Gastroesophageal sphincter (tissue), 4 donors: ENCODE results near the gene KRT35. TPM values are rescaled to one million over a fixed set of nuclear protein-coding genes. Genes with fewer than 3 reads are reported as not detected.

Source experiments
- ATAC-seq: fragments of 150-250 bp; one replicate; pipeline ENCODE4 v1.9.1; 2016; ENCODE audit warnings: mild to moderate bottlenecking, moderate library complexity
- H3K27ac ChIP-seq, 4 donors: fragments of 200-600 bp; sonication (generic) in 3 of 4; 1 replicate in 3 of 4; 2 replicates in 1 of 4; pipeline ENCODE4 v1.5.1; 2016 to 2019
- H3K27me3 ChIP-seq: fragments of 200-600 bp; sonication (generic); one replicate; pipeline ENCODE4 v1.5.1; 2019
- H3K36me3 ChIP-seq, 2 donors: fragments of 200-600 bp; sonication (generic); one replicate each; pipeline ENCODE4 v1.5.1; 2019; ENCODE audit warnings: control low read depth in 1 of 2
- H3K4me1 ChIP-seq, 3 donors: fragments of 200-600 bp; sonication (generic); 1 replicate in 2 of 3; 2 replicates in 1 of 3; pipeline ENCODE4 v1.5.1; 2016 to 2019; ENCODE audit warnings: control low read depth in 2 of 3
- H3K4me3 ChIP-seq, 2 donors: fragments of 200-600 bp; sonication (generic); one replicate each; pipeline ENCODE4 v1.5.1; 2019; ENCODE audit warnings: mild to moderate bottlenecking in 1 of 2, moderate library complexity in 1 of 2
- H3K9me3 ChIP-seq, 3 donors: fragments of 200-600 bp; sonication (generic); one replicate each; pipeline ENCODE4 v1.5.1; 2017 to 2019; ENCODE audit warnings: control low read depth in 2 of 3
- EP300 ChIP-seq: sonication (generic); formaldehyde crosslinking; IDR thresholded peaks from one replicate; pipeline ENCODE4 v1.6.1; 2017; ENCODE audit warnings: antibody characterized with exemption, mild to moderate bottlenecking
- POLR2A ChIP-seq, 2 donors: fragments of 450-650 bp; IDR thresholded peaks; one replicate each; pipeline ENCODE4 v1.6.1; 2017; ENCODE audit warnings: antibody characterized with exemption in 2 of 2, mild to moderate bottlenecking in 2 of 2, moderate library complexity in 1 of 2
- POLR2AphosphoS5 ChIP-seq: sonication (generic); formaldehyde crosslinking; IDR thresholded peaks from one replicate; pipeline ENCODE4 v1.6.1; 2017; ENCODE audit warnings: antibody characterized with exemption
- WGBS, 2 donors: methylation state at CpG; one replicate each; pipeline ENCODE4 v1.1.5; 2018; ENCODE audit warnings: low coverage in 1 of 2; 5-methylcytosine and 5-hydroxymethylcytosine counted together
- total RNA-seq, 4 donors: library from RNA; depleted of rRNA; stranded (reverse); fragments of >200 nt; gene quantifications; one replicate each; pipeline ENCODE4 v1.1.0, GENCODE V29; 2016
- TF ChIP-seq, protein P1 (sequence below), 4 experiments: fragments of 200-600 bp in 2 of 4; fragments of 450-650 bp in 2 of 4; sonication (generic) in 1 of 4; IDR thresholded peaks; one replicate each; pipeline ENCODE4 v1.5.1; 2017 to 2019; ENCODE audit warnings: antibody characterized with exemption in 4 of 4, mild to moderate bottlenecking in 2 of 4, moderate library complexity in 2 of 4

The KRT35 gene
- total RNA-seq, 4 donors from 2014 or later, result not detected

DNA sequence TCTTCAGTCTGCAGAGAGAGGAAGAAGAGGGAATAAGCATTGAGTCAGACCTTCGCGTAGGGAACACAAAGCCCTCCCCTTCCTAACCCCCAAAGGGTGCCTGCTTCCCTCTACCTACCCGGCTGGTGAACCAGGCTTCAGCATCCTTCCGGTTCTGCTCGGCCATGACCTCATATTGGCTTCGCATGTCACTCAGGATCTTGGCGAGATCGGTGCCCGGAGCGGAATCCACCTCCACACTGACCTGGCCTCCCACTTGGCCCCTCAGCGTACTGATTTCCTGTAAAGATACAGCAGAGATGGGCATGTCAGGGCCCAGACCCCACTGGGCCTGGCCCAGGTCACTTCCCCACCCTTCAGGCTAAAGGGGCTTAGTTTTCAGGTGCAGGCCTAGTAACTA lies 43.3 kb upstream of the KRT35 start:
- ATAC-seq, result no peak
- no peak overlapping the region for H3K4me3 ChIP-seq

DNA sequence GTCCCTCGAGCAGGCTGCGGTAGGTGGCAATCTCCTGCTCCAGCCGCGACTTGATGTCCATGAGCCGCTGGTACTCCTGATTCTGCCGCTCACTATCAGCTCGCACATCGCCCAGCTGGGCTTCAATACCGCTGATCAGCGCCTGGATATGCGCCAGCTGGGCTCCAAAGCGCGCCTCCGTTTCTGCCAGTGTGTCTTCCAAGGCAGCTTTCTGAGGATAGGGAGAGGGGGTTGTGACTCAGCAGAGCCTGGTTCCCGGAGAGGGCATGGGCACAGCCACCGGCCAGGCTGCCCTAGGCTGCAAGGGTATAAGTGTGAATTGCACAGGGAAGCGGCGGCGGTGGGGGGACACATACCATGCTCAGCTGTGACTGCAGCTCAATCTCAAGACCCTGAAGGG lies 42.8 kb upstream of the KRT35 start:
- H3K36me3 ChIP-seq, result no peaks in the 10 kb centered on the region
- TF ChIP-seq EP300 (no peak), POLR2AphosphoS5 (no peak)
- TF ChIP-seq, protein P1, sequence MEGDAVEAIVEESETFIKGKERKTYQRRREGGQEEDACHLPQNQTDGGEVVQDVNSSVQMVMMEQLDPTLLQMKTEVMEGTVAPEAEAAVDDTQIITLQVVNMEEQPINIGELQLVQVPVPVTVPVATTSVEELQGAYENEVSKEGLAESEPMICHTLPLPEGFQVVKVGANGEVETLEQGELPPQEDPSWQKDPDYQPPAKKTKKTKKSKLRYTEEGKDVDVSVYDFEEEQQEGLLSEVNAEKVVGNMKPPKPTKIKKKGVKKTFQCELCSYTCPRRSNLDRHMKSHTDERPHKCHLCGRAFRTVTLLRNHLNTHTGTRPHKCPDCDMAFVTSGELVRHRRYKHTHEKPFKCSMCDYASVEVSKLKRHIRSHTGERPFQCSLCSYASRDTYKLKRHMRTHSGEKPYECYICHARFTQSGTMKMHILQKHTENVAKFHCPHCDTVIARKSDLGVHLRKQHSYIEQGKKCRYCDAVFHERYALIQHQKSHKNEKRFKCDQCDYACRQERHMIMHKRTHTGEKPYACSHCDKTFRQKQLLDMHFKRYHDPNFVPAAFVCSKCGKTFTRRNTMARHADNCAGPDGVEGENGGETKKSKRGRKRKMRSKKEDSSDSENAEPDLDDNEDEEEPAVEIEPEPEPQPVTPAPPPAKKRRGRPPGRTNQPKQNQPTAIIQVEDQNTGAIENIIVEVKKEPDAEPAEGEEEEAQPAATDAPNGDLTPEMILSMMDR (IDR thresholded peaks at IDR 0.05), result no peak
- ATAC-seq, result no peak
- H3K4me1 ChIP-seq, result peaks cover 0 to 13% (median 9%) of the 10 kb centered on the region in 3 donors
- H3K4me3 ChIP-seq, result no peak overlapping the region
- WGBS, 2 donors, result 63% methylated on average over 10 of the region's 19 CpGs; no CpG with 5 or more reads in 1 of the 2 donors
- no peaks in the 10 kb centered on the region for H3K9me3 ChIP-seq
- H3K27me3 ChIP-seq, result peaks cover 47% of the 10 kb centered on the region
- no peak overlapping the region for H3K27ac ChIP-seq

More for the DNA sequence above, 43.3 kb upstream of the KRT35 start:
- 90% methylated on average over 2 of the region's 11 CpGs; no CpG with 5 or more reads in 1 of the 2 donors for WGBS, 2 donors
- no peak for TF ChIP-seq POLR2AphosphoS5
- TF ChIP-seq POLR2A (IDR thresholded peaks at IDR 0.05), result no peak
- TF ChIP-seq, protein P1 (IDR thresholded peaks at IDR 0.05), result no peak
- TF ChIP-seq EP300, result no peak
- H3K4me1 ChIP-seq, result peaks cover 0 to 13% (median 9%) of the 10 kb centered on the region in 3 donors
- H3K27ac ChIP-seq, result no peak overlapping the region
- no peaks in the 10 kb centered on the region for H3K9me3 ChIP-seq
- no peaks in the 10 kb centered on the region for H3K36me3 ChIP-seq
- H3K27me3 ChIP-seq, result peaks cover 52% of the 10 kb centered on the region

DNA sequence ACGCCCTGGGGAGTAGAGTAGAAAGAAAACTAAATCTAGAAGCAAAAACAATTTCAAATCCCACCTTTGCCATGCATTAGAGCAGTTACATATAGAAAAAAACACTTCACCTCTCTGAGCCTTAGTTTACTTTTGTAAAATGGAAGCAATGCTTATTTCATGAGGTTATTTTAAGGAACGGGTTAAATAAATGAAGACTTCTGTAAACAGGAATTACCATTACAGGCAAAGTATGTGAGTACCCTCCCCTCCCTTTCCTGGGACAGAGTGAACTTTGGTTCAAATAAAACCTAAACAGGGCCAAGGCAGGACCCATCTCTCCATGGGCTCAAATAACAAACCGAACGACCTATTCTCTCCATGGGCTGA lies 42.3 kb upstream of the KRT35 start:
- ATAC-seq, result no peak
- TF ChIP-seq EP300 (no peak), POLR2A (IDR thresholded peaks at IDR 0.05) (no peak), POLR2AphosphoS5 (no peak)
- TF ChIP-seq, protein P1 (IDR thresholded peaks at IDR 0.05), result no peak
- whole genome bisulfite sequencing, 2 donors, result 28 to 65% methylated on average over 4 of the region's 4 CpGs
- no peak overlapping the region for H3K4me3 ChIP-seq
- no peaks in the 10 kb centered on the region for H3K36me3 ChIP-seq
- H3K4me1 ChIP-seq, result peaks cover 0 to 10% (median 7%) of the 10 kb centered on the region in 3 donors
- no peaks in the 10 kb centered on the region for H3K9me3 ChIP-seq
- H3K27me3 ChIP-seq, result peaks cover 42% of the 10 kb centered on the region
- H3K27ac ChIP-seq, result no peak overlapping the region

DNA sequence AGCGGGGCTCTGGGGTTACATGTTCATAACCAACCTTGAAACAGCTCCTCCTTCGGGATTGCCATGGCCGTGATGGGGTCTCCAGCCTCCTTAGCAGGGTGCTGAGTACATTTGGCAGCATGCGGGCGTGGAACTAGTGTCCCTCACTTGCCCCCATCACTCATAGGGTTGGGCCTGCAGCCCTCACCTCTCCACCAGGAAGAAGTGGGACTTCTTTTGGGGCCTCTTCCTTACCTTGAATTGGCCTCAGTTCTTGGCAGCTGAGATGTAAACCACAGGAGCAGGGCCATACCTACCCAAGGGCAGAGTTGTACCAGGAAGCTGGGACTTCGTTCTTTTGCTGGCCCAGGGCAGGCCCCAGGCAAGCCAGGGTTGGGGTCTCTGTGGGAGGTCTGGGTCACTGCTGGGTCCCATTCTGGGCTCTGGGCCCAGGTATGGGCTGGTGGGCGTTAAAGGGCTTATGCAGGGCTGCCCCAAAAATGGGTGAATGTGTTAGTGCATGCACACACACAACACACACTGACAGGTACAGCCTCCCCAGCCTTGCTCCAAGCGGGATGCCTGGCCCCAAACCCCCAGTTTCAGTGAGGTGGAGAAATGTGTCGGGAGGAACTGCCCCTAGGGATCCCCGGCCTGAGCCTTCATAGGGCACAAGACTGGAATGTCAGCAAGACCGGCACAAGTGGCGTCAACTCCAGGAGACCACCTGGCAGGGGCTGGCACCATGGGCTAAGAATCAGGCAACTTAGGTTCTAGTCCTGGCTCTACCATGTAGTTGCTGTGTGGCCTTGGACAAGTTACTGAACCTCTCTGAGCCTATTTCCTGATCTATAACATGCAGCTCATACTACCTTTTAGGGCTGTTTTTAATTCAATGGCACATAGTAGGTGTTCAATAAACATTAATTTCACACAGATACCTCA lies 41.6 kb upstream of the KRT35 start:
- Histone ChIP-seq H3K4me1 (peaks cover 0 to 4% (median under 1%) of the 10 kb centered on the region in 3 donors), H3K27ac (no peak overlapping the region), H3K27me3 (peaks cover 35% of the 10 kb centered on the region), H3K36me3 (no peaks in the 10 kb centered on the region), H3K9me3 (no peaks in the 10 kb centered on the region), H3K4me3 (no peak overlapping the region)
- WGBS, 2 donors, result 76 to 83% methylated on average over 2 to 3 of the region's 12 CpGs
- ATAC-seq, result no peak
- TF ChIP-seq POLR2AphosphoS5, result no peak
- TF ChIP-seq EP300, result no peak
- TF ChIP-seq POLR2A (IDR thresholded peaks at IDR 0.05), result no peak
- TF ChIP-seq, protein P1 (IDR thresholded peaks at IDR 0.05), result no peak
